Suprapubic skin (tissue), 4 donors: ENCODE results near the gene KCNA3. TPM values are rescaled to one million over a fixed set of nuclear protein-coding genes. Genes with fewer than 3 reads are reported as not detected.

Experiments
- DNase-seq, 2 donors: peaks; one replicate each; pipeline ENCODE4 v3.0.0-alpha.2; 2019; ENCODE audit warnings: low spot score in 2 of 2
- H3K27ac ChIP-seq: fragments of 200-600 bp; sonication (generic); one replicate; pipeline ENCODE4 v1.5.1; 2019
- H3K27me3 ChIP-seq: fragments of 200-600 bp; sonication (generic); one replicate; pipeline ENCODE4 v1.5.1; 2019
- H3K36me3 ChIP-seq: fragments of 200-600 bp; sonication (generic); one replicate; pipeline ENCODE4 v1.5.1; 2019
- H3K4me1 ChIP-seq: fragments of 200-600 bp; sonication (generic); one replicate; pipeline ENCODE4 v1.5.1; 2019
- H3K4me3 ChIP-seq: fragments of 200-600 bp; sonication (generic); one replicate; pipeline ENCODE4 v1.5.1; 2019; ENCODE audit warnings: mild to moderate bottlenecking
- H3K9me3 ChIP-seq: fragments of 200-600 bp; sonication (generic); one replicate; pipeline ENCODE4 v1.5.1; 2019
- CTCF ChIP-seq, 2 donors: fragments of 200-600 bp in 1 of 2; fragments of 450-650 bp in 1 of 2; sonication (generic) in 1 of 2; IDR thresholded peaks; one replicate each; pipeline ENCODE4 v1.5.1; 2016 to 2019; ENCODE audit warnings: antibody characterized with exemption in 2 of 2, mild to moderate bottlenecking in 1 of 2, moderate library complexity in 1 of 2
- EP300 ChIP-seq: sonication (generic); formaldehyde crosslinking; IDR thresholded peaks from one replicate; pipeline ENCODE4 v1.6.1; 2017; ENCODE audit warnings: antibody characterized with exemption
- POLR2A ChIP-seq, 2 donors: fragments of 450-650 bp; IDR thresholded peaks; one replicate each; pipeline ENCODE4 v1.6.1; 2017; ENCODE audit warnings: antibody characterized with exemption in 2 of 2, mild to moderate bottlenecking in 2 of 2, moderate library complexity in 2 of 2
- POLR2AphosphoS5 ChIP-seq, 3 donors: sonication (generic); formaldehyde crosslinking; IDR thresholded peaks; one replicate each; pipeline ENCODE4 v1.6.1; 2017; ENCODE audit warnings: antibody characterized with exemption in 3 of 3
- WGBS: methylation state at CpG from one replicate; pipeline ENCODE4 v1.1.5; 2018; 5-methylcytosine and 5-hydroxymethylcytosine counted together
- total RNA-seq, 4 donors: library from RNA; depleted of rRNA; stranded (reverse); fragments of >200 nt; gene quantifications; one replicate each; pipeline ENCODE4 v1.1.0, GENCODE V29; 2016

Gene KCNA3
- total RNA-seq, 4 donors from 2014 or later, result 0.34 to 1.4 (median 0.80) TPM; not detected in 1

- no peaks in the 10 kb centered on the region for H3K4me1 ChIP-seq
- no peak overlapping the region for H3K27ac ChIP-seq
- WGBS, result 48% methylated on average over 3 of the region's 3 CpGs
- H3K36me3 ChIP-seq, result no peaks in the 10 kb centered on the region
- H3K4me3 ChIP-seq, result no peak overlapping the region
- DNase-seq, result no peak
- H3K9me3 ChIP-seq, result no peaks in the 10 kb centered on the region
- no peak for TF ChIP-seq POLR2AphosphoS5 (IDR thresholded peaks at IDR 0.05)
- TF ChIP-seq POLR2A (IDR thresholded peaks at IDR 0.05), result no peak
- TF ChIP-seq EP300, result no peak
- no peak for TF ChIP-seq CTCF (IDR thresholded peaks at IDR 0.05)
- H3K27me3 ChIP-seq, result no peaks in the 10 kb centered on the region
Observed at GRCh38 chr1:110714374-110714995, 39.7 kb upstream of the KCNA3 start.

GRCh38 chr1:110713221-110713620, 38.5 kb upstream of the KCNA3 start:
- no peaks in the 10 kb centered on the region for H3K4me1 ChIP-seq
- no peak overlapping the region for H3K4me3 ChIP-seq
- no peak for DNase-seq
- H3K27ac ChIP-seq, result no peak overlapping the region
- 58% methylated on average over 3 of the region's 3 CpGs for WGBS
- H3K36me3 ChIP-seq, result no peaks in the 10 kb centered on the region
- TF ChIP-seq EP300 (no peak), POLR2AphosphoS5 (IDR thresholded peaks at IDR 0.05) (no peak), POLR2A (IDR thresholded peaks at IDR 0.05) (no peak), CTCF (IDR thresholded peaks at IDR 0.05) (no peak)
- H3K9me3 ChIP-seq, result no peaks in the 10 kb centered on the region
- no peaks in the 10 kb centered on the region for H3K27me3 ChIP-seq

GRCh38 chr1:110710314-110710713, 35.6 kb upstream of the KCNA3 start:
- no peaks in the 10 kb centered on the region for H3K27me3 ChIP-seq
- H3K9me3 ChIP-seq, result no peaks in the 10 kb centered on the region
- H3K4me1 ChIP-seq, result no peaks in the 10 kb centered on the region
- H3K27ac ChIP-seq, result no peak overlapping the region
- no peaks in the 10 kb centered on the region for H3K36me3 ChIP-seq
- WGBS, result 89% methylated on average over 4 of the region's 4 CpGs
- TF ChIP-seq EP300 (no peak), POLR2A (IDR thresholded peaks at IDR 0.05) (no peak), POLR2AphosphoS5 (IDR thresholded peaks at IDR 0.05) (no peak), CTCF (IDR thresholded peaks at IDR 0.05) (no peak)
- no peak for DNase-seq
- no peak overlapping the region for H3K4me3 ChIP-seq

- H3K27ac ChIP-seq, result no peak overlapping the region
- TF ChIP-seq CTCF (IDR thresholded peaks at IDR 0.05) (no peak), EP300 (no peak), POLR2AphosphoS5 (IDR thresholded peaks at IDR 0.05) (no peak), POLR2A (IDR thresholded peaks at IDR 0.05) (no peak)
- H3K9me3 ChIP-seq, result no peaks in the 10 kb centered on the region
- H3K36me3 ChIP-seq, result no peaks in the 10 kb centered on the region
- whole genome bisulfite sequencing, result 68% methylated on average over 1 of the region's 1 CpG
- no peak overlapping the region for H3K4me3 ChIP-seq
- H3K27me3 ChIP-seq, result no peaks in the 10 kb centered on the region
- H3K4me1 ChIP-seq, result no peaks in the 10 kb centered on the region
- no peak for DNase-seq
Observed at GRCh38 chr1:110708974-110709440, 34.3 kb upstream of the KCNA3 start.

GRCh38 chr1:110707232-110707631, 32.5 kb upstream of the KCNA3 start:
- Histone ChIP-seq H3K27ac (no peak overlapping the region), H3K4me3 (no peak overlapping the region), H3K36me3 (no peaks in the 10 kb centered on the region), H3K4me1 (no peaks in the 10 kb centered on the region), H3K9me3 (no peaks in the 10 kb centered on the region), H3K27me3 (no peaks in the 10 kb centered on the region)
- 85% methylated on average over 2 of the region's 2 CpGs for WGBS
- no peak for DNase-seq
- TF ChIP-seq POLR2AphosphoS5 (IDR thresholded peaks at IDR 0.05), result no peak
- TF ChIP-seq CTCF (IDR thresholded peaks at IDR 0.05), result no peak
- no peak for TF ChIP-seq EP300
- no peak for TF ChIP-seq POLR2A (IDR thresholded peaks at IDR 0.05)
